Measurements from ENCODE around the gene LMNTD2. TPM values are rescaled to one million over a fixed set of nuclear protein-coding genes. Genes with fewer than 3 reads are reported as not detected.

The LMNTD2 gene
- total RNA-seq, 1 experiment from 2014 or later: 6.1 TPM

DNA sequence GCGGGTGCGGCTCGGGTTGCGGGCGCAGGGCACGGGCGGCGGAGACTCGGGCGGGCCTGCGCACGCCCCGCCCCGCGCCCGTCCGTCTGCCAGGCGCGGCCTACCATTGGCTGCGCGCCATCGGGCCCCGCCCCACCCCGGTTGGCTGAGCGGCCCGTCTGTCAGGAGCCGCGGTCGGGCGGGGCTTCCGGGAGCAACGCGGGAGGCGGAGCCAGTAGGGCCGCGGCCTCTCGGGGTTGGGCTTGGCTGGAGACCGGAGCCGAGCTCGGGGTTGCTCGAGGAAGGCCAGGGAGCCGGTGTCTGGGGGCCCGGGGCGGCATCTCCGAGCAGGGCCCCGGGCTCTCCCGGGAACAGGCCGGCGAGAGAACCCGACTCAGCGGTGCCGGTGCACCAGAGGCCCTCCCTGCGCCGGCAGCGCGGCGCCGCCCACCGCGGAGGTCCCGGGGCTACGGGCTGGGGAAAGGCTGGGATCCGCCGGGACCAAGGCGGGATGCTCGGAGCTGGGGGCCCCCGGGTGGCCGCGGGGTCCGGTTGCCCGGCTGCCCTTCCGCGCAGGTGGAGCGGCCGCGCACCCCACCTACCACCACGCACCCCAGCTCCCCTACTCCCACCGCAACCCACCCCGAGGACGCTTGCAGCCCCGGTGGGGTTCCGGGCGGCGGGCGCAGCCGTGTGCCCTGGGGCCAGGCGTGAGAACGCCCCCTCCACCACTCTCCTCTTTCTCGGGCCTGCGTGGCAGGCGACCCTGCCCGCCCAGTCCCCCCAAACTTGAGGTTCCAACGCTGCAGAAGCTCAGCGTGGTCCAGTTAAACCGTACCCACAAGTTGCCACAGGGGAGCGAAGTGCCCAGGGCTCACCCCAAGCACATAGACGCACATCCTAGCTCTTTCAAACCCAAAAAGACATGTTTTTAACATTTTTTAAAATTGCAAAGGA is 24.8 kb downstream of the LMNTD2 start, which contains the start of gene HRAS:
Gene HRAS, minus strand, starts transcription at position 58 of the 936 bp plus-strand sequence.
- peaks cover 33% of the 10 kb centered on the region for H3K36me3 Mint-ChIP-seq (ENCODE audit: insufficient read depth, unreplicated experiment)
- POLR2A ChIA-PET: interaction anchor here (0.6 to 2.9 kb wide), 25 partner anchors 13 to 308 kb away, joined by 3 to 35 read pairs (median 5); partner anchors contain the start of genes LMNTD2, PHRF1, PTDSS2 and RNH1
- CTCF ChIA-PET: interaction anchor here (1.2 to 1.6 kb wide), 2 partner anchors 9 to 12 kb away, joined by 3 to 6 read pairs; no protein-coding TSS in a partner anchor

DNA sequence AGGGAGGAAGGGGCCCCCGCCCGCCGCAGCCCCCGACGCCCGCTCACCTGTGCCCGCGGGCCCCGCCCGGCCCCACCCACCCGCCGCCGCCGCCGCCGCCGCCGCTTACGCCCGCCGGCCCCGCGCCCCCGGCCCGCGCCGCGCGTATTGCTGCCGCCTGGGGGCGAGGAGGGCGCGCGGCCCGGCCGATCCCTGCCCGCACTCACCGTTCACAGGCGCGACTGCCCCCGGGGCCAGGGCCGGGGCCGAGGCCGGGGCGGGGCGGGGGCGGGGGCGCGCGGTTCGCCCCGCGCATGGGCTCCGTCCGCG is 25.4 kb downstream of the LMNTD2 start:
- H3K36me3 Mint-ChIP-seq (ENCODE audit: insufficient read depth, unreplicated experiment): peaks cover 33% of the 10 kb centered on the region
- no peaks in the 10 kb centered on the region for H3K27me3 Mint-ChIP-seq (ENCODE audit: insufficient read depth, unreplicated experiment)
- ChIA-PET POLR2A (interaction anchor here (0.9 to 2.9 kb wide), 19 partner anchors 9 to 271 kb away, joined by 3 to 35 read pairs (median 7); partner anchors contain the start of genes LMNTD2, PHRF1, PTDSS2 and RNH1), CTCF (interaction anchor here (1.2 to 1.6 kb wide), 2 partner anchors 10 to 12 kb away, joined by 4 to 6 read pairs; no protein-coding TSS in a partner anchor)
- intact Hi-C loops (cut with micrococcal nuclease): no loop called here
- no peaks in the 10 kb centered on the region for H3K9me3 Mint-ChIP-seq (ENCODE audit: unreplicated experiment)
- DNase-seq (ENCODE audit: unreplicated experiment): no peak
- BruUV-seq (replicated peaks): no TSS peak
- TF ChIP-seq, protein P1, sequence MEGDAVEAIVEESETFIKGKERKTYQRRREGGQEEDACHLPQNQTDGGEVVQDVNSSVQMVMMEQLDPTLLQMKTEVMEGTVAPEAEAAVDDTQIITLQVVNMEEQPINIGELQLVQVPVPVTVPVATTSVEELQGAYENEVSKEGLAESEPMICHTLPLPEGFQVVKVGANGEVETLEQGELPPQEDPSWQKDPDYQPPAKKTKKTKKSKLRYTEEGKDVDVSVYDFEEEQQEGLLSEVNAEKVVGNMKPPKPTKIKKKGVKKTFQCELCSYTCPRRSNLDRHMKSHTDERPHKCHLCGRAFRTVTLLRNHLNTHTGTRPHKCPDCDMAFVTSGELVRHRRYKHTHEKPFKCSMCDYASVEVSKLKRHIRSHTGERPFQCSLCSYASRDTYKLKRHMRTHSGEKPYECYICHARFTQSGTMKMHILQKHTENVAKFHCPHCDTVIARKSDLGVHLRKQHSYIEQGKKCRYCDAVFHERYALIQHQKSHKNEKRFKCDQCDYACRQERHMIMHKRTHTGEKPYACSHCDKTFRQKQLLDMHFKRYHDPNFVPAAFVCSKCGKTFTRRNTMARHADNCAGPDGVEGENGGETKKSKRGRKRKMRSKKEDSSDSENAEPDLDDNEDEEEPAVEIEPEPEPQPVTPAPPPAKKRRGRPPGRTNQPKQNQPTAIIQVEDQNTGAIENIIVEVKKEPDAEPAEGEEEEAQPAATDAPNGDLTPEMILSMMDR (IDR thresholded peaks at IDR 0.05; ENCODE audit: unreplicated experiment): no peak
- H3K4me3 Mint-ChIP-seq (ENCODE audit: unreplicated experiment): peak overlapping the region; percentile 76
- peak overlapping the region; percentile 61 for H3K27ac Mint-ChIP-seq (ENCODE audit: low read depth, unreplicated experiment)
- no peaks in the 10 kb centered on the region for H3K4me1 Mint-ChIP-seq (ENCODE audit: insufficient read depth, unreplicated experiment)

More for the DNA sequence above, 24.8 kb downstream of the LMNTD2 start, which contains the start of gene HRAS:
- Mint-ChIP-seq H3K4me3 (ENCODE audit: unreplicated experiment) (peak within 1 kb of the TSS; percentile 76), H3K27me3 (ENCODE audit: insufficient read depth, unreplicated experiment) (no peaks in the 10 kb centered on the region), H3K27ac (ENCODE audit: low read depth, unreplicated experiment) (peak within 1 kb of the TSS; percentile 61), H3K9me3 (ENCODE audit: unreplicated experiment) (no peaks in the 10 kb centered on the region), H3K4me1 (ENCODE audit: insufficient read depth, unreplicated experiment) (no peaks in the 10 kb centered on the region)
- intact Hi-C loops (cut with micrococcal nuclease): no loop called here
- DNase-seq (ENCODE audit: unreplicated experiment): peak; percentile 92
- TF ChIP-seq, protein P1 (IDR thresholded peaks at IDR 0.05; ENCODE audit: unreplicated experiment): no peak
- BruUV-seq (replicated peaks): no TSS peak

DNA sequence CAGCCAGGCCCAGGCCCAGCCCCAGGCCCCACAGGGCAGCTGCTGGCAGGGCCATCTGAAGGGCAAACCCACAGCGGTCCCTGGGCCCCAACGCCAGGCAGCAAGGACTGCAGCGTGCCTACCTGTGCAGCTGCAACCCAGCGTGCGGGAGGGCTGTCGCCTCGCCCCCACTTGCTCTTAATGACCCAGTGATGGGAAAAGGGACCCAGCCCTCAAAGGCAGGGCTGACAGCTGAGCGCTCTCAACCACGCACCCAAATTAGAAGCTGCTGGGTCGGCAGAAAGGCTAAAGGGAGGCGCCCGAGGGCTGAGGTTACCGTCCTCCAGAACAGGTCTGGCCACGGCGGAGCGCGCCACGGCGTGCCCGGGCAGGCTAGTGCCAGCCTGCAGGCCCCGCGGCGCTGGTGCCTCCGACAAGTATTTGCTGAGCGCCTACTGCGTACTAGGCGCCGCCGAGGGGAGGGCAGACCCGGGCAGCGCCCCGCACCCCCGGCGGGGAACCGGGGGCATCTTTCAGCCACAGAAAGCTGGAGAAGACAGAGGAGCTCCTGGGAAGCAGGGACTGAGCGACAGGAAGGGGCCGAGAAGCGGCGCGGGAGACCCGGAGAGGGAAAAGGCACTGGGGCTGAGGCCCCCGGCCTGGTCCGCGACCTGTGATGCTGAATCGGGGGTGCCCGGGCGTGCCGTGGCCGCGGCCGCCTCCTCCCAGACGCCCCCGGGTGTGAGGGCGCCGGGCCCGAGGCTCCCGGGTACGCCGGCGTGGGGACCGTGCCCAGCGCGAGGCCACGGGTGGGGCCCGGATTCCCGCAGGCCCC is 25.9 kb downstream of the LMNTD2 start:
- no peaks in the 10 kb centered on the region for H3K9me3 Mint-ChIP-seq (ENCODE audit: unreplicated experiment)
- no peaks in the 10 kb centered on the region for H3K27me3 Mint-ChIP-seq (ENCODE audit: insufficient read depth, unreplicated experiment)
- ChIA-PET CTCF (interaction anchor here (0.7 to 3.6 kb wide), 4 partner anchors 11 to 1265 kb away, joined by 3 to 23 read pairs (median 5); no protein-coding TSS in a partner anchor), POLR2A (interaction anchor here (0.8 to 2.9 kb wide), 15 partner anchors 9 to 299 kb away, joined by 3 to 35 read pairs (median 5); partner anchors contain the start of genes PHRF1, PKP3 and RNH1)
- no TSS peak for BruUV-seq (replicated peaks)
- H3K27ac Mint-ChIP-seq (ENCODE audit: low read depth, unreplicated experiment): peak overlapping the region; percentile 61
- intact Hi-C loops (cut with micrococcal nuclease): no loop called here
- peaks cover 33% of the 10 kb centered on the region for H3K36me3 Mint-ChIP-seq (ENCODE audit: insufficient read depth, unreplicated experiment)
- no peaks in the 10 kb centered on the region for H3K4me1 Mint-ChIP-seq (ENCODE audit: insufficient read depth, unreplicated experiment)
- TF ChIP-seq, protein P1 (IDR thresholded peaks at IDR 0.05; ENCODE audit: unreplicated experiment): no peak
- peak; percentile 85 for DNase-seq (ENCODE audit: unreplicated experiment)
- H3K4me3 Mint-ChIP-seq (ENCODE audit: unreplicated experiment): peak overlapping the region; percentile 76
